Caco-2 (cell line): Measurements from ENCODE around the gene GRM1. TPM values are rescaled to one million over a fixed set of nuclear protein-coding genes. Genes with fewer than 3 reads are reported as not detected.

Source experiments
- BruUV-seq: library from RNA; stranded (reverse); fragments of 400-500 nt; replicated peaks from 2 replicates; lab custom pipeline; 2021; lab: Mats Ljungman, UMichigan
- CTCF ChIA-PET: fragments of 300-600 bp; sonication (Branson Sonifier 250); formaldehyde crosslinking; loops from one replicate; lab custom pipeline; 2022; ENCODE audit warnings: antibody characterized with exemption; lab: Charles Lee
- POLR2A ChIA-PET: fragments of 300-600 bp; sonication (Branson Sonifier 250); formaldehyde crosslinking; loops from one replicate; lab custom pipeline; 2022; ENCODE audit warnings: antibody characterized with exemption; lab: Charles Lee
- DNase-seq, 2 experiments: peaks; one replicate each; pipeline versions ENCODE4 v3.0.0 to v3.0.0-alpha.2; 2020 to 2022
- H3K27me3 ChIP-seq: replicated peaks from 2 replicates; pipeline ENCODE4 v1.6.0; 2011; ENCODE audit warnings: low read length; ENCODE audit not compliant: control insufficient read depth, insufficient read depth
- H3K36me3 ChIP-seq: 2 replicates; pipeline ENCODE4 v1.5.1; 2011; ENCODE audit warnings: low read length; ENCODE audit not compliant: control insufficient read depth, insufficient read depth
- H3K4me1 ChIP-seq: fragments of 250-450 bp; sonication (Bioruptor Pico); 2 replicates; pipeline ENCODE4 v1.5.1; 2020; ENCODE audit warnings: mild to moderate bottlenecking
- H3K4me3 ChIP-seq: 2 replicates; pipeline ENCODE4 v1.5.1; 2011; ENCODE audit warnings: low read depth, mild to moderate bottlenecking, control low read depth, low read length
- H3K9me3 ChIP-seq: fragments of 250-450 bp; sonication (Bioruptor Pico); 2 replicates; pipeline ENCODE4 v1.5.1; 2020; ENCODE audit warnings: mild to moderate bottlenecking, moderate library complexity
- H3K27ac Mint-ChIP-seq: one replicate; pipeline ENCODE4 v1.8.0; 2022; ENCODE audit warnings: mixed read lengths; ENCODE audit not compliant: unreplicated experiment
- H3K27me3 Mint-ChIP-seq: one replicate; pipeline ENCODE4 v1.8.0; 2022; ENCODE audit warnings: mixed read lengths; ENCODE audit not compliant: insufficient read depth, unreplicated experiment
- H3K36me3 Mint-ChIP-seq: one replicate; pipeline ENCODE4 v1.8.0; 2022; ENCODE audit warnings: mild to moderate bottlenecking, mixed read lengths; ENCODE audit not compliant: insufficient read depth, unreplicated experiment
- H3K4me1 Mint-ChIP-seq: one replicate; pipeline ENCODE4 v1.8.0; 2022; ENCODE audit warnings: low read depth, mixed read lengths; ENCODE audit not compliant: unreplicated experiment
- H3K4me3 Mint-ChIP-seq: one replicate; pipeline ENCODE4 v1.8.0; 2022; ENCODE audit warnings: mild to moderate bottlenecking, moderate library complexity, mixed read lengths; ENCODE audit not compliant: unreplicated experiment
- H3K9me3 Mint-ChIP-seq: one replicate; pipeline ENCODE4 v1.8.0; 2022; ENCODE audit warnings: mixed read lengths; ENCODE audit not compliant: unreplicated experiment
- CTCF ChIP-seq, 2 experiments: fragments of 200-600 bp in 1 of 2; IDR thresholded peaks; 1 replicate in 1 of 2; 2 replicates in 1 of 2; pipeline versions ENCODE4 v1.5.1 to v1.8.0; 2011 to 2022; ENCODE audit warnings: antibody characterized with exemption in 1 of 2, control low read depth in 1 of 2, inconsistent platforms in 1 of 2, low read depth in 1 of 2, low read length in 1 of 2, mild to moderate bottlenecking in 1 of 2, moderate library complexity in 1 of 2; ENCODE audit not compliant: insufficient read depth in 1 of 2, severe bottlenecking in 1 of 2, unreplicated experiment in 1 of 2
- intact Hi-C: fragments of 100-400 bp; cut with micrococcal nuclease; formaldehyde crosslinking; loops from one replicate; pipeline ENCODE4 v1.10.0; 2022; ENCODE audit not compliant: unreplicated experiment
- total RNA-seq: library from RNA; stranded (reverse); gene quantifications from 2 replicates; pipeline ENCODE4 v1.2.3, GENCODE V29; 2022

The GRM1 gene
- total RNA-seq, 1 experiment from 2014 or later, result not detected

GRCh38 chr6:146484411-146484810, 455.5 kb downstream of the GRM1 start:
- Mint-ChIP-seq H3K9me3 (no peaks in the 10 kb centered on the region), H3K4me1 (no peaks in the 10 kb centered on the region), H3K36me3 (no peaks in the 10 kb centered on the region), H3K27me3 (peaks cover 16% of the 10 kb centered on the region), H3K4me3 (no peak overlapping the region), H3K27ac (no peak overlapping the region)
- BruUV-seq, result no TSS peak
- Histone ChIP-seq H3K4me1 (no peaks in the 10 kb centered on the region), H3K9me3 (no peaks in the 10 kb centered on the region), H3K36me3 (no peaks in the 10 kb centered on the region), H3K4me3 (no peak overlapping the region), H3K27me3 (no peaks in the 10 kb centered on the region)
- intact Hi-C loops, result no loop called here
- ChIA-PET POLR2A (no interaction called here), CTCF (no interaction called here)
- TF ChIP-seq CTCF (IDR thresholded peaks at IDR 0.05; ENCODE audit: insufficient read depth in 1 of 2, low read depth in 1 of 2, low read length in 1 of 2, severe bottlenecking in 1 of 2, unreplicated experiment in 1 of 2), result no peak
- DNase-seq, result no peak

Other genes with a start within 250 kb of the GRM1 start
- 17.1 and 17.6 TPM in 2 replicates for gene FBXO30, start 214.3 kb upstream of the GRM1 start, total RNA-seq
- gene SHPRH, start 64.7 kb upstream of the GRM1 start, total RNA-seq, result 25.7 and 27.8 TPM in 2 replicates